CD4-positive, alpha-beta memory T cell (primary cell): ENCODE data around the gene CLPTM1. TPM values are rescaled to one million over a fixed set of nuclear protein-coding genes. Genes with fewer than 3 reads are reported as not detected.
"Not testable (repeated sequence)": the region's sequence is repeated elsewhere in the genome, so short reads cannot be mapped to it uniquely, and the experiment has no call there.

ENCODE experiments used
- CTCF ChIA-PET: fragments of 350-600 bp; sonication (Branson Sonifier 250); formaldehyde crosslinking; loops from one replicate; lab custom pipeline; 2021; ENCODE audit warnings: inconsistent platforms; ENCODE audit not compliant: partially characterized antibody; lab: Charles Lee
- POLR2A ChIA-PET: fragments of 350-600 bp; sonication (Branson Sonifier 250); formaldehyde crosslinking; loops from one replicate; lab custom pipeline; 2021; ENCODE audit not compliant: partially characterized antibody; lab: Charles Lee
- DNase-seq, 5 donors: peaks; one replicate each; pipeline versions ENCODE4 v3.0.0 to v3.0.0-alpha.2; 2020 to 2022; ENCODE audit warnings: mixed read lengths in 1 of 5
- H3K27ac ChIP-seq: one replicate; pipeline ENCODE4 v1.7.0; 2013; ENCODE audit warnings: low read depth, low read length
- H3K27me3 ChIP-seq: 2 replicates; pipeline ENCODE4 v1.7.0; 2013; ENCODE audit warnings: mild to moderate bottlenecking, low read length, moderate library complexity; ENCODE audit not compliant: insufficient read depth
- H3K36me3 ChIP-seq: 2 replicates; pipeline ENCODE4 v1.7.0; 2013; ENCODE audit warnings: mild to moderate bottlenecking, low read length, moderate library complexity; ENCODE audit not compliant: insufficient read depth
- H3K4me1 ChIP-seq: 2 replicates; pipeline ENCODE4 v1.7.0; 2013; ENCODE audit warnings: mild to moderate bottlenecking, low read length, moderate library complexity; ENCODE audit not compliant: insufficient read depth
- H3K4me3 ChIP-seq, 2 donors: one replicate each; pipeline ENCODE4 v1.7.0; 2013; ENCODE audit warnings: low read length in 2 of 2, mild to moderate bottlenecking in 1 of 2
- H3K9me3 ChIP-seq, 2 donors: one replicate each; pipeline ENCODE4 v1.7.0; 2013; ENCODE audit warnings: low read length in 2 of 2, control low read depth in 1 of 2; ENCODE audit not compliant: control insufficient read depth in 1 of 2
- H3K27ac Mint-ChIP-seq, 7 donors: one replicate each; pipeline ENCODE4 v1.8.0; 2020 to 2021; ENCODE audit warnings: mixed read lengths in 7 of 7, mild to moderate bottlenecking in 6 of 7, inconsistent platforms in 3 of 7, moderate library complexity in 3 of 7
- H3K27me3 Mint-ChIP-seq, 2 donors: one replicate each; pipeline ENCODE4 v1.8.0; 2020 to 2021; ENCODE audit warnings: mixed read lengths in 2 of 2
- H3K36me3 Mint-ChIP-seq, 2 donors: one replicate each; pipeline ENCODE4 v1.8.0; 2020 to 2021; ENCODE audit warnings: mixed read lengths in 2 of 2, inconsistent platforms in 1 of 2, mild to moderate bottlenecking in 1 of 2
- H3K4me1 Mint-ChIP-seq, 4 donors: one replicate each; pipeline ENCODE4 v1.8.0; 2020 to 2021; ENCODE audit warnings: mixed read lengths in 4 of 4, mild to moderate bottlenecking in 1 of 4
- H3K4me3 Mint-ChIP-seq, 8 donors: one replicate each; pipeline ENCODE4 v1.8.0; 2020 to 2021; ENCODE audit warnings: mixed read lengths in 8 of 8, mild to moderate bottlenecking in 7 of 8, moderate library complexity in 6 of 8, inconsistent platforms in 3 of 8
- H3K9me3 Mint-ChIP-seq, 8 donors: one replicate each; pipeline ENCODE4 v1.8.0; 2020 to 2021; ENCODE audit warnings: mixed read lengths in 8 of 8, mild to moderate bottlenecking in 5 of 8, inconsistent platforms in 3 of 8, moderate library complexity in 1 of 8
- intact Hi-C: fragments of 100-400 bp; cut with micrococcal nuclease; formaldehyde crosslinking; loops from one replicate; pipeline ENCODE4 v1.15.1; 2023
- polyA plus RNA-seq, 2 donors: library from polyadenylated mRNA; unstranded; fragments of 300-500 nt; fragmentation: Illumina TruSeq; gene quantifications; one replicate each; pipeline ENCODE4 v1.2.3, GENCODE V29; 2021
- total RNA-seq, 2 experiments: library from RNA; stranded (reverse); gene quantifications; one replicate each; pipeline ENCODE4 v1.2.3, GENCODE V29; 2021

CLPTM1 gene
- total and polyA plus RNA-seq, 4 experiments from 2014 or later = 16.6 to 86.4 (median 56.3) TPM

- H3K36me3 Mint-ChIP-seq = peaks cover 17 to 40% of the 10 kb centered on the region in 2 donors
- Histone ChIP-seq H3K9me3 (no peaks in the 10 kb centered on the region), H3K4me3 (no peak overlapping the region), H3K36me3 (peaks cover 24% of the 10 kb centered on the region), H3K4me1 (no peaks in the 10 kb centered on the region), H3K27me3 (no peaks in the 10 kb centered on the region), H3K27ac (no peak overlapping the region)
- intact Hi-C loops = no loop called here
- POLR2A ChIA-PET = no interaction called here
- DNase-seq = no peak
- H3K4me1 Mint-ChIP-seq = peaks cover 0 to 15% (median 6%) of the 10 kb centered on the region in 4 donors
- peaks cover 0 to 1% (median 0%) of the 10 kb centered on the region in 8 donors for H3K9me3 Mint-ChIP-seq
- H3K27me3 Mint-ChIP-seq = no peaks in the 10 kb centered on the region
- CTCF ChIA-PET = no interaction called here
- H3K27ac Mint-ChIP-seq = peak overlapping the region in 3 of 7 donors; percentile 13 to 62 (median 51)
- H3K4me3 Mint-ChIP-seq = no peak overlapping the region
Observed at GRCh38 chr19:44968118-44968517, 12.9 kb downstream of the CLPTM1 start.

- Mint-ChIP-seq H3K4me1 (peaks cover 0 to 15% (median 6%) of the 10 kb centered on the region in 4 donors), H3K4me3 (no peak overlapping the region), H3K27me3 (no peaks in the 10 kb centered on the region), H3K36me3 (peaks cover 17 to 40% of the 10 kb centered on the region in 2 donors), H3K27ac (no peak overlapping the region), H3K9me3 (peaks cover 0 to 1% (median 0%) of the 10 kb centered on the region in 8 donors)
- Histone ChIP-seq H3K4me3 (no peak overlapping the region), H3K4me1 (no peaks in the 10 kb centered on the region), H3K27me3 (no peaks in the 10 kb centered on the region), H3K36me3 (peaks cover 28% of the 10 kb centered on the region), H3K27ac (no peak overlapping the region), H3K9me3 (no peaks in the 10 kb centered on the region)
- ChIA-PET CTCF (no interaction called here), POLR2A (no interaction called here)
- DNase-seq = no peak
- intact Hi-C loops = no loop called here
Observed at GRCh38 chr19:44968670-44969069, 13.5 kb downstream of the CLPTM1 start.

- Histone ChIP-seq H3K27me3 (no peaks in the 10 kb centered on the region), H3K9me3 (no peaks in the 10 kb centered on the region), H3K4me3 (no peak overlapping the region), H3K4me1 (no peaks in the 10 kb centered on the region), H3K36me3 (peaks cover 32% of the 10 kb centered on the region), H3K27ac (no peak overlapping the region)
- POLR2A ChIA-PET = no interaction called here
- peak overlapping the region in 1 of 7 donors; percentile 36 for H3K27ac Mint-ChIP-seq
- no peak for DNase-seq
- CTCF ChIA-PET = no interaction called here
- intact Hi-C loops = no loop called here
- H3K9me3 Mint-ChIP-seq = peaks cover 0 to 1% (median 0%) of the 10 kb centered on the region in 8 donors
- no peak overlapping the region for H3K4me3 Mint-ChIP-seq
- peaks cover 0 to 14% (median 7%) of the 10 kb centered on the region in 4 donors for H3K4me1 Mint-ChIP-seq
- H3K27me3 Mint-ChIP-seq = no peaks in the 10 kb centered on the region
- peaks cover 21 to 41% of the 10 kb centered on the region in 2 donors for H3K36me3 Mint-ChIP-seq
Observed at GRCh38 chr19:44969437-44969836, 14.3 kb downstream of the CLPTM1 start.

- CTCF ChIA-PET = interaction anchor here (0.9 to 1.4 kb wide), 2 partner anchors 18 to 19 kb away, joined by 3 to 4 read pairs; no protein-coding TSS in a partner anchor
- H3K4me3 ChIP-seq, H3K4me3 Mint-ChIP-seq, H3K9me3 ChIP-seq, H3K27ac Mint-ChIP-seq, H3K27me3 ChIP-seq, DNase-seq, H3K4me1 ChIP-seq, intact Hi-C loops, H3K9me3 Mint-ChIP-seq, H3K27me3 Mint-ChIP-seq, H3K27ac ChIP-seq, H3K4me1 Mint-ChIP-seq, POLR2A ChIA-PET: not testable (repeated sequence)
- peaks cover 46% of the 10 kb centered on the region for H3K36me3 ChIP-seq
- peaks cover 19 to 44% of the 10 kb centered on the region in 2 donors for H3K36me3 Mint-ChIP-seq
Observed at GRCh38 chr19:44971451-44971850, 16.3 kb downstream of the CLPTM1 start.

- POLR2A ChIA-PET = no interaction called here
- H3K27ac Mint-ChIP-seq = no peak overlapping the region
- H3K27me3 Mint-ChIP-seq = no peaks in the 10 kb centered on the region
- no peaks in the 10 kb centered on the region for H3K9me3 ChIP-seq
- no peaks in the 10 kb centered on the region for H3K4me1 ChIP-seq
- peaks cover 27 to 50% of the 10 kb centered on the region in 2 donors for H3K36me3 Mint-ChIP-seq
- H3K27me3 ChIP-seq = no peaks in the 10 kb centered on the region
- no peak overlapping the region for H3K4me3 ChIP-seq
- DNase-seq = no peak
- no peak overlapping the region for H3K27ac ChIP-seq
- H3K4me3 Mint-ChIP-seq = no peak overlapping the region
- H3K4me1 Mint-ChIP-seq = peaks cover 0 to 7% (median 5%) of the 10 kb centered on the region in 4 donors
- H3K9me3 Mint-ChIP-seq = peaks cover 0 to 1% (median 0%) of the 10 kb centered on the region in 8 donors
- CTCF ChIA-PET = no interaction called here
- H3K36me3 ChIP-seq = peaks cover 56% of the 10 kb centered on the region
- intact Hi-C loops = no loop called here
Observed at GRCh38 chr19:44972802-44973201, 17.6 kb downstream of the CLPTM1 start.

GRCh38 chr19:44973982-44974735, 19.0 kb downstream of the CLPTM1 start:
- Mint-ChIP-seq H3K9me3 (no peaks in the 10 kb centered on the region), H3K27ac (peak overlapping the region in 2 of 7 donors; percentile 18 to 82), H3K27me3 (no peaks in the 10 kb centered on the region), H3K36me3 (peaks cover 26 to 51% of the 10 kb centered on the region in 2 donors), H3K4me1 (peaks cover 0 to 4% (median under 1%) of the 10 kb centered on the region in 4 donors), H3K4me3 (no peak overlapping the region)
- Histone ChIP-seq H3K27me3 (no peaks in the 10 kb centered on the region), H3K4me3 (no peak overlapping the region), H3K36me3 (peaks cover 55% of the 10 kb centered on the region), H3K27ac (no peak overlapping the region), H3K9me3 (no peaks in the 10 kb centered on the region), H3K4me1 (no peaks in the 10 kb centered on the region)
- ChIA-PET CTCF (interaction anchor here (0.6 to 1.5 kb wide), 3 partner anchors 9 to 1370 kb away, joined by 3 to 5 read pairs (median 4); no protein-coding TSS in a partner anchor), POLR2A (interaction anchor here (1.1 kb wide), 1 partner anchor 19 kb away, joined by 3 read pairs; the partner anchor contains the start of gene CLPTM1)
- DNase-seq = no peak
- intact Hi-C loops = no loop called here

- H3K4me1 ChIP-seq = no peaks in the 10 kb centered on the region
- Mint-ChIP-seq H3K27me3 (no peaks in the 10 kb centered on the region), H3K36me3 (peaks cover 31 to 55% of the 10 kb centered on the region in 2 donors), H3K4me3 (no peak overlapping the region), H3K27ac (peak overlapping the region in 1 of 7 donors; percentile 37), H3K4me1 (peaks cover 0 to 2% (median under 1%) of the 10 kb centered on the region in 4 donors), H3K9me3 (no peaks in the 10 kb centered on the region)
- H3K27ac ChIP-seq = no peak overlapping the region
- no peak for DNase-seq
- peaks cover 62% of the 10 kb centered on the region for H3K36me3 ChIP-seq
- POLR2A ChIA-PET = no interaction called here
- CTCF ChIA-PET = interaction anchor here (1.3 to 1.5 kb wide), 2 partner anchors 9 to 23 kb away, joined by 3 to 5 read pairs; no protein-coding TSS in a partner anchor
- H3K9me3 ChIP-seq = no peaks in the 10 kb centered on the region
- H3K4me3 ChIP-seq = no peak overlapping the region
- intact Hi-C loops = no loop called here
- no peaks in the 10 kb centered on the region for H3K27me3 ChIP-seq
Observed at GRCh38 chr19:44974857-44975256, 19.7 kb downstream of the CLPTM1 start.
